HG03469 (cell line): ENCODE data around the gene USP31.

Source experiments
- ATAC-seq: cut with Tn5 transposase; IDR thresholded peaks from one replicate; pipeline ENCODE4 v1.9.1; 2021; ENCODE audit warnings: mild to moderate bottlenecking, moderate library complexity, moderate number of reproducible peaks; ENCODE audit not compliant: unreplicated experiment

USP31 gene

GRCh38 chr16:23149267-23149992 lies at the start of gene USP31:
Gene USP31, minus strand, starts transcription at chr16:23149452. Its CDS starts 182 bp downstream, at chr16:23149270.
- peak; percentile 87 for ATAC-seq

- ATAC-seq = no peak
Measured at GRCh38 chr16:23196539-23196938, 47.3 kb upstream of the USP31 start.

- ATAC-seq = no peak
Measured at GRCh38 chr16:23195366-23195978, 46.2 kb upstream of the USP31 start.

- no peak for ATAC-seq
Measured at GRCh38 chr16:23194497-23195221, 45.4 kb upstream of the USP31 start.

GRCh38 chr16:23188911-23189310 lies 39.7 kb upstream of the USP31 start:
- ATAC-seq = no peak

- ATAC-seq = no peak
Measured at GRCh38 chr16:23187341-23187740, 38.1 kb upstream of the USP31 start.

- ATAC-seq = no peak
Measured at GRCh38 chr16:23186171-23186570, 36.9 kb upstream of the USP31 start.

GRCh38 chr16:23185656-23186055 lies 36.4 kb upstream of the USP31 start:
- no peak for ATAC-seq

- ATAC-seq = no peak
Measured at GRCh38 chr16:23183543-23183862, 34.3 kb upstream of the USP31 start.

- ATAC-seq = no peak
Measured at GRCh38 chr16:23182679-23183542, 33.7 kb upstream of the USP31 start, which contains the start of gene SCNN1G. Gene SCNN1G, plus strand, starts transcription at chr16:23182745. Its CDS starts 3,527 bp downstream, at chr16:23186272.

GRCh38 chr16:23182206-23182678 lies 33.0 kb upstream of the USP31 start:
- peak; percentile 75 for ATAC-seq

- no peak for ATAC-seq
Measured at GRCh38 chr16:23181506-23181905, 32.3 kb upstream of the USP31 start.

GRCh38 chr16:23175651-23176050 lies 26.4 kb upstream of the USP31 start:
- no peak for ATAC-seq

- ATAC-seq = no peak
Measured at GRCh38 chr16:23174622-23175021, 25.4 kb upstream of the USP31 start.

GRCh38 chr16:23172994-23173393 lies 23.7 kb upstream of the USP31 start:
- ATAC-seq = no peak

- no peak for ATAC-seq
Measured at GRCh38 chr16:23172583-23172982, 23.3 kb upstream of the USP31 start.

- no peak for ATAC-seq
Measured at GRCh38 chr16:23164736-23165135, 15.5 kb upstream of the USP31 start.

- ATAC-seq = no peak
Measured at GRCh38 chr16:23163921-23164320, 14.7 kb upstream of the USP31 start.

- no peak for ATAC-seq
Measured at GRCh38 chr16:23160574-23160973, 11.3 kb upstream of the USP31 start.

GRCh38 chr16:23160082-23160481 lies 10.8 kb upstream of the USP31 start:
- ATAC-seq = no peak

- ATAC-seq = no peak
Measured at GRCh38 chr16:23158114-23158513, 8.9 kb upstream of the USP31 start.
